Neural progenitor cell (in vitro differentiated cells): Measurements from ENCODE around the gene PIF1. TPM values are rescaled to one million over a fixed set of nuclear protein-coding genes. Genes with fewer than 3 reads are reported as not detected.
"Not testable (repeated sequence)": the region's sequence is repeated elsewhere in the genome, so short reads cannot be mapped to it uniquely, and the experiment has no call there.

Experiments used
- DNase-seq: peaks from one replicate; pipeline ENCODE4 v3.0.0-alpha.2; 2016; ENCODE audit warnings: low spot score
- H2AFZ ChIP-seq: fragments of 200-600 bp; sonication (generic); replicated peaks from 2 replicates; pipeline ENCODE4 v1.6.1; 2016; ENCODE audit warnings: antibody characterized with exemption
- H3F3A ChIP-seq: fragments of 200-600 bp; sonication (generic); 2 replicates; pipeline ENCODE4 v1.6.1; 2016; ENCODE audit warnings: antibody characterized with exemption, low read depth
- H3K27ac ChIP-seq: fragments of 200-600 bp; sonication (generic); 2 replicates; pipeline ENCODE4 v1.5.1; 2016; ENCODE audit warnings: mild to moderate bottlenecking
- H3K27me3 ChIP-seq: fragments of 200-600 bp; sonication (generic); 2 replicates; pipeline ENCODE4 v1.6.1; 2016; ENCODE audit warnings: mild to moderate bottlenecking, moderate library complexity
- H3K36me3 ChIP-seq: fragments of 200-600 bp; sonication (generic); 2 replicates; pipeline ENCODE4 v1.5.1; 2016
- H3K4me1 ChIP-seq: fragments of 200-600 bp; sonication (generic); 2 replicates; pipeline ENCODE4 v1.6.1; 2016; ENCODE audit warnings: mixed run types
- H3K4me2 ChIP-seq: fragments of 200-600 bp; sonication (generic); 2 replicates; pipeline ENCODE4 v1.6.1; 2016
- H3K4me3 ChIP-seq: fragments of 200-600 bp; sonication (generic); 2 replicates; pipeline ENCODE4 v1.5.1; 2016
- H3K79me2 ChIP-seq: fragments of 200-600 bp; sonication (generic); 2 replicates; pipeline ENCODE4 v1.6.1; 2016; ENCODE audit warnings: low read depth
- H3K9ac ChIP-seq: fragments of 200-600 bp; sonication (generic); 2 replicates; pipeline ENCODE4 v1.6.1; 2016
- H3K9me3 ChIP-seq: fragments of 200-600 bp; sonication (generic); 2 replicates; pipeline ENCODE4 v1.5.1; 2016; ENCODE audit warnings: low read depth
- H4K20me1 ChIP-seq: fragments of 200-600 bp; sonication (generic); 2 replicates; pipeline ENCODE4 v1.6.1; 2016; ENCODE audit warnings: low read depth
- H3K27ac Mint-ChIP-seq: 3 replicates; pipeline ENCODE4 v1.8.0; 2021; ENCODE audit warnings: mixed read lengths
- H3K27me3 Mint-ChIP-seq: 2 replicates; pipeline ENCODE4 v1.8.0; 2022; ENCODE audit warnings: low read depth, mild to moderate bottlenecking, inconsistent platforms, moderate library complexity, mixed read lengths; ENCODE audit not compliant: insufficient read depth
- H3K36me3 Mint-ChIP-seq: 3 replicates; pipeline ENCODE4 v1.8.0; 2021; ENCODE audit warnings: mixed read lengths
- H3K4me1 Mint-ChIP-seq: 3 replicates; pipeline ENCODE4 v1.8.0; 2021; ENCODE audit warnings: mixed read lengths
- H3K4me3 Mint-ChIP-seq: 3 replicates; pipeline ENCODE4 v1.8.0; 2021; ENCODE audit warnings: mild to moderate bottlenecking, moderate library complexity, mixed read lengths
- H3K9me3 Mint-ChIP-seq: 3 replicates; pipeline ENCODE4 v1.8.0; 2020; ENCODE audit warnings: mixed read lengths
- EZH2 ChIP-seq: fragments of 200-600 bp; sonication (generic); IDR thresholded peaks from 2 replicates; pipeline ENCODE4 v1.6.1; 2017; ENCODE audit warnings: antibody characterized with exemption, mild to moderate bottlenecking, moderate library complexity
- EZH2phosphoT487 ChIP-seq: fragments of 200-600 bp; sonication (generic); IDR thresholded peaks from 2 replicates; pipeline ENCODE4 v1.6.1; 2017; ENCODE audit warnings: antibody characterized with exemption
- total RNA-seq: library from RNA; depleted of rRNA; stranded (reverse); fragments of >200 nt; gene quantifications from 2 replicates; pipeline ENCODE4 v1.2.3, GENCODE V29; 2015; ENCODE audit warnings: low replicate concordance
- TF ChIP-seq, protein P1 (sequence below): fragments of 200-600 bp; sonication (generic); IDR thresholded peaks from 2 replicates; pipeline ENCODE4 v1.5.1; 2017; ENCODE audit warnings: antibody characterized with exemption, mild to moderate bottlenecking

The PIF1 gene
- total RNA-seq, 1 donor from 2014 or later: 50.8 TPM

DNA sequence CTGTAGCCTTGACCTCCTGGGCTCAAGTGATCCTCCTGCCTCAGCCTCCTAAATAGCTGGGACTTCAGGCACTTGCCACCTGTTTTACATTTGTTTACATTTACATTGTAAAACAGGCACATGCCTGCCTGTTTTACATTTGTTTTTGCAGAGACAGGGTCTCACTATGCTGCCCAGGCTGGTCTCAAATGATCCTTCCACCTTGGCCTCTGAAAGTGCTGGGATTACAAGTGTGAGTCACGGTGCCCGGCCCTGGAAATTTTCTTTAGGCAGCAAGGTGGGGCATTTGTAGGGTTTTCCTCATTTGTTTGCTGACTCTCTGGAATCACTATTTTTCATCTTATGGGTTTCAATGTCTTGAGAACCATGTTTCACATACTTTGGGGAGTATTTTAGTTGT, 25.0 kb downstream of the PIF1 start:
- Histone ChIP-seq H3K9ac (no peak overlapping the region), H3K4me2 (no peak overlapping the region), H3K4me1 (no peaks in the 10 kb centered on the region), H3K9me3 (no peaks in the 10 kb centered on the region), H3K36me3 (no peaks in the 10 kb centered on the region), H3F3A (peaks cover 5% of the 10 kb centered on the region), H3K79me2 (no peaks in the 10 kb centered on the region), H3K27ac (no peak overlapping the region), H3K4me3 (no peak overlapping the region), H2AFZ (no peak overlapping the region), H4K20me1 (no peaks in the 10 kb centered on the region), H3K27me3 (no peaks in the 10 kb centered on the region)
- Mint-ChIP-seq H3K4me3 (no peak overlapping the region), H3K27me3 (peaks cover 2% of the 10 kb centered on the region), H3K36me3 (no peaks in the 10 kb centered on the region), H3K27ac (peak overlapping the region; percentile 58), H3K4me1 (peaks cover 2% of the 10 kb centered on the region), H3K9me3 (peaks cover 2% of the 10 kb centered on the region)
- no peak for DNase-seq
- no peak for TF ChIP-seq EZH2phosphoT487
- TF ChIP-seq, protein P1, sequence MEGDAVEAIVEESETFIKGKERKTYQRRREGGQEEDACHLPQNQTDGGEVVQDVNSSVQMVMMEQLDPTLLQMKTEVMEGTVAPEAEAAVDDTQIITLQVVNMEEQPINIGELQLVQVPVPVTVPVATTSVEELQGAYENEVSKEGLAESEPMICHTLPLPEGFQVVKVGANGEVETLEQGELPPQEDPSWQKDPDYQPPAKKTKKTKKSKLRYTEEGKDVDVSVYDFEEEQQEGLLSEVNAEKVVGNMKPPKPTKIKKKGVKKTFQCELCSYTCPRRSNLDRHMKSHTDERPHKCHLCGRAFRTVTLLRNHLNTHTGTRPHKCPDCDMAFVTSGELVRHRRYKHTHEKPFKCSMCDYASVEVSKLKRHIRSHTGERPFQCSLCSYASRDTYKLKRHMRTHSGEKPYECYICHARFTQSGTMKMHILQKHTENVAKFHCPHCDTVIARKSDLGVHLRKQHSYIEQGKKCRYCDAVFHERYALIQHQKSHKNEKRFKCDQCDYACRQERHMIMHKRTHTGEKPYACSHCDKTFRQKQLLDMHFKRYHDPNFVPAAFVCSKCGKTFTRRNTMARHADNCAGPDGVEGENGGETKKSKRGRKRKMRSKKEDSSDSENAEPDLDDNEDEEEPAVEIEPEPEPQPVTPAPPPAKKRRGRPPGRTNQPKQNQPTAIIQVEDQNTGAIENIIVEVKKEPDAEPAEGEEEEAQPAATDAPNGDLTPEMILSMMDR: no peak
- TF ChIP-seq EZH2: no peak

GRCh38 chr15:64798905-64799304, 26.5 kb downstream of the PIF1 start:
- H3K4me2 ChIP-seq, H3F3A ChIP-seq, H3K4me3 ChIP-seq, H3K9me3 ChIP-seq, H3K9ac ChIP-seq, H3K36me3 Mint-ChIP-seq, H3K27ac Mint-ChIP-seq, H4K20me1 ChIP-seq, DNase-seq, H3K4me1 Mint-ChIP-seq, H3K36me3 ChIP-seq, H3K9me3 Mint-ChIP-seq, H3K27me3 ChIP-seq, H3K27me3 Mint-ChIP-seq, H3K4me3 Mint-ChIP-seq, H3K79me2 ChIP-seq, H3K4me1 ChIP-seq, H2AFZ ChIP-seq, H3K27ac ChIP-seq: not testable (repeated sequence)

DNA sequence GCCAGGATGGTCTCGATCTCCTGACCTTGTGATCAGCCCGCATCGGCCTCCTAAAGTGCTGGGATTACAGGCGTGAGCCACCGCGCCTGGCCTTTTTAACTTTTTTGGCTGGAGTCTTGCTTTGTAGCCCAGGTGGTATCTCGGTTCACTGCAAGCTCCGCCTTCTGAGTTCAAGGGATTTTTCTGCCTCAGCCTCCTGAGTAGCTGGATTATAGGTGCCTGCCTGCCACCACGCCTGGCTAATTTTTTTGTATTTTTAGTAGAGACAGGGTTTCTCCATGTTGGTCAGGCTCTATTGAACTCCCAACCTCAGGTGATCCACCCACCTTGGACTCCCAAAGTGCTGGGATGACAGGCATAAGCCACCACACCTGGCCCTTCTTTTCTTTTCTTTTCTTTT, 29.5 kb downstream of the PIF1 start:
- not testable (repeated sequence) for H3K27me3 ChIP-seq, H3K27me3 Mint-ChIP-seq, H3K27ac Mint-ChIP-seq, H3K36me3 ChIP-seq, H3K27ac ChIP-seq, DNase-seq, H3K36me3 Mint-ChIP-seq, H3K4me2 ChIP-seq, H3K4me1 Mint-ChIP-seq, H3K9me3 ChIP-seq, H3K4me3 Mint-ChIP-seq, H3K9ac ChIP-seq, H3K4me1 ChIP-seq, H4K20me1 ChIP-seq, H3F3A ChIP-seq, H3K4me3 ChIP-seq, H2AFZ ChIP-seq, H3K79me2 ChIP-seq, H3K9me3 Mint-ChIP-seq

DNA sequence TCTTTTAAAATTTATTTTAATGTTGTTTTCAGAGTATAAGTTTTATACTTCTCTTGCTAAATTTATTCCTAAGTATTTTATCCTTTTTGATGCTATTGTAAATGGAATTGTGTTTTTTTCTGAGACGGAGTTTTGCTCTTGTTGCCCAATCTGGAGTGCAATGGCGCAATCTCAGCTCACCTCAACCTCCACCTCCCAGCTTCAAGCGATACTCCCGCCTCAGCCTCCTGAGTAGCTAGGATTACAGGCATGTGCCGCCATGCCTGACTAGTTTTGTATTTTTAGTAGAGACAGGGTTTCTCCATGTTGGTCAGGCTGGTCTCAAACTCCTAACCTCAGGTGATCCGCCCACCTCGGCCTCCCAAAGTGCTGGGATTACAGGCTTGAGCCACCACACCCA, 30.1 kb downstream of the PIF1 start:
- not testable (repeated sequence) for H3K27me3 Mint-ChIP-seq, H2AFZ ChIP-seq, H3K4me3 ChIP-seq, H3K4me2 ChIP-seq, H3K27ac Mint-ChIP-seq, H3K79me2 ChIP-seq, H3K36me3 Mint-ChIP-seq, H3K4me1 Mint-ChIP-seq, H3K27ac ChIP-seq, H3F3A ChIP-seq, H3K4me1 ChIP-seq, H3K27me3 ChIP-seq, H3K4me3 Mint-ChIP-seq, H3K9me3 ChIP-seq, H3K9ac ChIP-seq, H4K20me1 ChIP-seq, DNase-seq, H3K36me3 ChIP-seq, H3K9me3 Mint-ChIP-seq

DNA sequence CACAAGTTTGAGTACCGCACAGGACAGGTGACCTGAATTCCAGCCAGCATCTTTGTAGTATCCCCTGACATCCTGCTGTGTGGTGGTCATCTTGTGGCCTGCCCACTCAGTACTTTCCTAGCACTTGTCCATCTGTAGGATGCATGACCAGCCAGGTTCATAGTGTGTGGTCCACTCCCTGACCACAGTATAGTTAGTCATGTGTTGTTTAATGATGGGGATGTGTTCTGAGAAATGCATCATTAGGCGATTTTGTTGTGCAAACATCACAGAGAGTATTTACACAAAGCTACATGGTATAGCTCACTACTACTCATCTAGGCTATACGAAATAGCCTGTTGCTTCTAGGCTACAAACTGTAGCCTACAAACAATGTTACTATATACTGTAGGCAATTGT, 33.2 kb downstream of the PIF1 start:
- Histone ChIP-seq H3F3A (no peaks in the 10 kb centered on the region), H3K27ac (no peak overlapping the region), H3K4me3 (no peak overlapping the region), H3K4me1 (no peaks in the 10 kb centered on the region), H3K27me3 (no peaks in the 10 kb centered on the region), H3K9ac (no peak overlapping the region), H3K79me2 (no peaks in the 10 kb centered on the region), H3K4me2 (no peak overlapping the region), H4K20me1 (no peaks in the 10 kb centered on the region), H2AFZ (no peak overlapping the region), H3K36me3 (no peaks in the 10 kb centered on the region), H3K9me3 (no peaks in the 10 kb centered on the region)
- H3K9me3 Mint-ChIP-seq: no peaks in the 10 kb centered on the region
- no peak overlapping the region for H3K4me3 Mint-ChIP-seq
- DNase-seq: no peak
- peak overlapping the region; percentile 91 for H3K27ac Mint-ChIP-seq
- H3K27me3 Mint-ChIP-seq: no peaks in the 10 kb centered on the region
- H3K36me3 Mint-ChIP-seq: no peaks in the 10 kb centered on the region
- TF ChIP-seq, protein P1: no peak
- TF ChIP-seq EZH2 (no peak), EZH2phosphoT487 (no peak)
- peaks cover 4% of the 10 kb centered on the region for H3K4me1 Mint-ChIP-seq
